SK-N-SH (cell line): ENCODE results near the gene ASXL2.

ENCODE experiments used
- CTCF ChIP-seq: fragments of 200-600 bp; sonication (generic); IDR thresholded peaks from 2 replicates; pipeline ENCODE4 v1.6.1; 2017; ENCODE audit warnings: antibody characterized with exemption, mild to moderate bottlenecking, moderate library complexity
- EZH2phosphoT487 ChIP-seq: fragments of 200-600 bp; sonication (generic); IDR thresholded peaks from 2 replicates; pipeline ENCODE4 v1.6.1; 2017; ENCODE audit warnings: low read depth, mixed run types, mild to moderate bottlenecking, antibody characterized with exemption, moderate library complexity, borderline replicate concordance
- FOSL2 ChIP-seq: IDR thresholded peaks from 2 replicates; pipeline ENCODE4 v1.4.0; 2012; ENCODE audit warnings: low read depth, mild to moderate bottlenecking, moderate library complexity, borderline replicate concordance
- MXI1 ChIP-seq: IDR thresholded peaks from 2 replicates; pipeline ENCODE4 v1.6.1; 2012; ENCODE audit warnings: mild to moderate bottlenecking, low read depth, low read length, improper control_type of control experiment
- POLR2AphosphoS5 ChIP-seq: IDR thresholded peaks from 2 replicates; pipeline ENCODE4 v1.6.1; 2012; ENCODE audit warnings: low read depth, low read length
- RAD21 ChIP-seq: IDR thresholded peaks from 2 replicates; pipeline ENCODE4 v1.6.1; 2012; ENCODE audit warnings: mild to moderate bottlenecking, low read length
- TAF1 ChIP-seq: IDR thresholded peaks from 2 replicates; pipeline ENCODE4 v1.6.1; 2012; ENCODE audit warnings: low read depth, mild to moderate bottlenecking, low read length, moderate library complexity, borderline replicate concordance
- TEAD4 ChIP-seq: IDR thresholded peaks from 2 replicates; pipeline ENCODE4 v1.4.0; 2012; ENCODE audit warnings: mild to moderate bottlenecking, borderline replicate concordance; ENCODE audit not compliant: insufficient read depth
- USF2 ChIP-seq: fragments of 150-350 bp; IDR thresholded peaks from 2 replicates; pipeline ENCODE4 v1.6.1; 2017; ENCODE audit warnings: antibody characterized with exemption, low read length, low read depth, borderline replicate concordance

GRCh38 chr2:25744055-25744454 lies 134.2 kb downstream of the ASXL2 start:
- no peak for TF ChIP-seq MXI1
- TF ChIP-seq CTCF = no peak
- no peak for TF ChIP-seq EZH2phosphoT487
- TF ChIP-seq POLR2AphosphoS5 = no peak
- no peak for TF ChIP-seq FOSL2
- TF ChIP-seq RAD21 = no peak
- TF ChIP-seq TAF1 = no peak
- no peak for TF ChIP-seq USF2
- no peak for TF ChIP-seq TEAD4
